Stimulated activated CD4-positive, alpha-beta T cell treated with anti-CD3 and anti-CD28 coated beads, Interleukin-2, amount 100 ng/mL, for 4 hours (primary cell): ENCODE measurements around the gene TAF4B.
"Not testable (repeated sequence)": the region's sequence is repeated elsewhere in the genome, so short reads cannot be mapped to it uniquely, and the experiment has no call there.

Experiments used
- DNase-seq: peaks from one replicate; pipeline ENCODE4 v3.0.0-alpha.2; 2020; ENCODE audit warnings: low read depth

Gene TAF4B

DNA sequence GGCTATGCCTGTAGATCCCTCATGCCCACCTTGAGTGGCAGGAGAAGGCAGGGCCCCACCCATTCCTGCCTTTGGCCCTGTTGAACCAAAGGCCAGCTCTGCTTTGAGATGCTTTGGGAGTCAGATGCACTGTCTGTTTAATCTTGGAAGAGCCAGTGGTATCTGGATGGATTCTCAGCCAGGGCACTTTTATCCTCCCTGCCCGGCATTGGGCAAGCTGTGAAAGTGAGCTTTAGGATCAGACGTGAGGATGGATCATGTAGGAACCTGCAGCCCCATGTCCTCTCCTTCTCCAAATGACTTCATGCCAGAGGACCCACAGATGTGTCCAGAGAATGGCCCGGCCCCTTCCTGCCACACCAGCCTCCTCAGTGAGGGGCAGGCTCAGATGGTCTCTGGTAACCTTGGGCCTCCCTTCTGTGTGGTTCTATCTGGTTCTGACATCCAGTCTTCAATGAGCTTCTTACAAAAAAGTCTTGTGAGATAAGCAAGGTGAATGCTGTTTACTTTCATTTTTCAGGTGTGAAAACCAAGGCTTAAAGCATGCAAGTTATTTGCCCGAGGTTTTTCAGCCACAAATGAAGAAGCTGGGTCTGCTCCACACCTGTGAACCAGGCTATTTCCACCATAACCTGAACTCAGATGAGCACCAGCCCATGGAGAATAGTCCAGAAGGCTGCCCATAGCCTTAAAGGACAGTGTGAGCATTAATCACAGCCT lies 198.3 kb downstream of the TAF4B start:
- no peak for DNase-seq

DNA sequence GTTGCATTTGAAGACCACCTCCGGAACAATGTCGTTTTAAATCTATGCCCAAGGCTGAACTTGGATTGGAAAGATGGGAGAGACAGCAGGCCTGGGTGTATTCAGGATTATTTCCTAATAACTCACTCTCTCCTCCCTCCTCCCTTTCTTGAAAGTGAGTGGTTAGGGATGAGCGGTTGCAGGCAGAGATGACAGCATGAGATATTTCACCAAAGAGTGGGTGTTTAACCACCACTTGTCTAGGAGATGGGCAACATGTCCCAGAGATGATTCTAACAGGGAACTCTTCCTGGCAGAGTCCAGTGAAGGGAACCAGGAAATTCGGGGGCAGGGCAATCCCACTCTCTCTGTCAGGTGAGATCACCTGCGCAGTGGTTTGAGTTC lies 198.9 kb downstream of the TAF4B start:
- no peak for DNase-seq

- DNase-seq = no peak
Observed at GRCh38 chr18:26429535-26430226, 203.4 kb downstream of the TAF4B start.

DNA sequence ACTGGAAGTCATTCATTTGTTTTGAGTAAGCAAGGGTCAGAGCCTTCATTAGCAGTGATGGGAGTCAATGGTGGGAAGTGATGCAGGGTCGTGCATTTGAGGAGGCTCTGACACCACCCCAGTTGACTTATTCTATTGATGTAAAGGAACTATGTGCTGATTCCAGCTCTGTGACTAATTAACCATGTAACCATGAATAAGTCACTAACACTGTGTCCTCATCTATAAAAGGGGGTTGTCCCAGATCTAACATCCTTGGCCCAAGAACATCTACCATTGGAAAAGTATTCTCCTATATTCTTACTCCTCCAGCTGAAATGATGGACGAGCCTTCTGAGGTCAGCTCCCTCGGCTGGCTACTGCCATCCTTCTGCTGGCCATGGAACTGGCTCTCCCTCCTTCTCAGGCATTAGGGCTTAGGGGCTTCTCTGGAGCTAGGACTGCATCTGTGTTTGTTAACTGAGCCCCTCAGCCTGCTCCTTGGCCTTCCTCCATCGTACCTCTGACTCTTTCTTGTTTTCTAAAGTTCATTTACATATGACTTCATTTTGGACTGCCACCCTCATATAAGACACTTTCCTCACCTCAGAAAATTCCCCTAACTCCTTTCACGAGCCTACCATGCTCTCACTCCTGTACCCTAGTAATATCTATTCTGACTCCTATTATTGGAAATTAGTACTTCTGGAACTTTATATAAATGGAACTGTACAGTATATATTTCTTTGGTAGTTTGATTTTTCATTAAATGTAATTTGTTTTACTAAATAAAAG lies 206.6 kb downstream of the TAF4B start:
- DNase-seq = no peak

- DNase-seq = no peak
Observed at GRCh38 chr18:26434887-26435286, 208.6 kb downstream of the TAF4B start.

DNA sequence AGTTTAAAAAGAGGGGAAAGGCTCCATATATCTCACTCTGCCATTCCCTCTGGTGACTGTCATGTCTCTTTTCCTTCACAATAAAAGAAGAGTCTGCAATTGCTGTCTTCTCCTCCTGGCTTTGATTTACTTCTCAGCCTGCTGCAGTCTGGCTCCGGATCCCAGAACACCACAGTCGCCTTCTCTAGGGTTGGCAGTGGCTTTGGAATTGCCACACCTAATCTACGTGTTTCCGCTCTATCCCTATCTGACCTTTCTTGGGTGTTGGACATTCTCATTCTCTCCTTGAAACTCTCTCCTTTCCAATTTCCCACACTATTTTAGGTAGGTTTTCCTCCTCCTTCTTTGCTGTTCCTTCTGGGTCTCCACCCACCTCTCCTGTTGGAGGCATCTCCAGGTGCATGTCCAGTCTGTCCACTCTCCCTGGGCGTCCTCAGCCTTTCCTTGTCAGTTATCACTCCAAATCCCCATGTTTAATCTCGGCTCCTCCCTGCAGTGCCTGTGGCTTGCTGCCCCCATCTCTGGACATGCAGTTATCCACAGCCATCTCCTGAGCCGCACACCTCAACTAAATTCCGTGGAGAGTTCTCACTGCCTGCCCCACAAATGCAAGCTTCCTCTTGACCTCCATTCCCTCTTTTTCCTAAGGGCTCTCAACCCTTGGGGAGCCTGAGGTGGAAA lies 209.3 kb downstream of the TAF4B start:
- DNase-seq = no peak

- no peak for DNase-seq
Observed at GRCh38 chr18:26436176-26437051, 210.2 kb downstream of the TAF4B start.

DNA sequence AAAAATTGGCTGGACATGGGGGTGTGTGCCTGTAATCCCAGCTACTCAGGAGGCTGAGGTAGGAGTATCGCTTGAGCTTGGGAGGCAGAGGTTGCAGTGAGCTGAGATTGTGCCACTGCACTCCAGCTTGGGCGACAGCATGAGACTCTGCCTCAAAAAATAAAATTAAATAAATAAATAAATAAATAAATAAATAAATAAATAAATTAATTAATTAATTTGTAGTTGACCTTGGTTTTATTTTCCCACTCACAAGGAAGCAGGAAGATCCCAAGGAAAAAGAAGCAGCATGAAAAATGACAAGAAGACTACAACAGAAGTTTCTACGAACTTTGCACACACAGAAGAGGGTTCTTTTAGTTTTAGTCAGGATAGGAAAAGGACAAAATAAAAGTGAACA lies 211.4 kb downstream of the TAF4B start:
- DNase-seq = not testable (repeated sequence)

DNA sequence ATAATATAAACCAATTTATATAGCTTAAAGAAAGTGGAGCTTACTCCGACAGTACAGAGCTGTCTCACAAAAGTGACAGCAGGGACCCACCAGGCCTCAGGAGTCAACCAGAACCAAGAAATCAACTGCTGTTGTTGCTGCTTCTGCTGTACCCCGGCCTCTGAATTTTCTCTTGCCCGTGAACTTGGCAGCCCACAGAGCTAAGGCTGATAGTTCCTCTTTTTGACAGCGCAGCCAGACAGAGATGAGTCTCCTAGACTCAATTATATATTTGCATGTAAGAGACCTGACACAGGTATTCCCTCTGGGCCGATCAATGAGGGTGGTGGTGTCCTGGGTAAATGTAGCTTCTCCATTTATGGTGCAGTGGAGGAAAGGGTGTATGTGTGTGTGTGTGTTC lies 212.7 kb downstream of the TAF4B start:
- DNase-seq = no peak

- DNase-seq = no peak
Observed at GRCh38 chr18:26439537-26439936, 213.3 kb downstream of the TAF4B start.

- DNase-seq = no peak
Observed at GRCh38 chr18:26440644-26441043, 214.4 kb downstream of the TAF4B start.
